Transverse colon (tissue), 4 donors: ENCODE data around the gene HAGHL. TPM values are rescaled to one million over a fixed set of nuclear protein-coding genes. Genes with fewer than 3 reads are reported as not detected.

Experiments
- DNase-seq: peaks from one replicate; pipeline ENCODE4 v3.0.0-alpha.2; 2019
- H3K27ac ChIP-seq, 4 donors: fragments of 200-600 bp; sonication (generic); 2 replicates each; pipeline ENCODE4 v1.5.1; 2016 to 2018; ENCODE audit warnings: inconsistent platforms in 4 of 4
- H3K27me3 ChIP-seq: fragments of 200-600 bp; sonication (generic); 2 replicates; pipeline ENCODE4 v1.5.1; 2017; ENCODE audit warnings: inconsistent platforms
- H3K36me3 ChIP-seq, 4 donors: fragments of 200-600 bp; sonication (generic); 2 replicates each; pipeline ENCODE4 v1.5.1; 2017 to 2019; ENCODE audit warnings: inconsistent platforms in 4 of 4
- H3K4me1 ChIP-seq, 4 donors: fragments of 200-600 bp; sonication (generic); 2 replicates each; pipeline ENCODE4 v1.5.1; 2017 to 2020; ENCODE audit warnings: inconsistent platforms in 4 of 4
- H3K4me3 ChIP-seq, 4 donors: fragments of 200-600 bp; sonication (generic); 1 replicate in 1 of 4; 2 replicates in 3 of 4; pipeline versions ENCODE4 v1.5.1 to v1.6.1; 2017 to 2019; ENCODE audit warnings: inconsistent platforms in 4 of 4
- H3K9me3 ChIP-seq, 2 donors: fragments of 200-600 bp; sonication (generic); 2 replicates each; pipeline ENCODE4 v1.5.1; 2017 to 2019; ENCODE audit warnings: inconsistent platforms in 2 of 2
- EP300 ChIP-seq: sonication (generic); formaldehyde crosslinking; IDR thresholded peaks from one replicate; pipeline ENCODE4 v1.6.1; 2017; ENCODE audit warnings: antibody characterized with exemption, low read depth
- POLR2A ChIP-seq: fragments of 450-650 bp; IDR thresholded peaks from one replicate; pipeline ENCODE4 v1.6.1; 2016; ENCODE audit warnings: antibody characterized with exemption, mild to moderate bottlenecking, moderate library complexity
- POLR2AphosphoS5 ChIP-seq, 3 donors: sonication (generic); formaldehyde crosslinking; IDR thresholded peaks; one replicate each; pipeline ENCODE4 v1.6.1; 2016; ENCODE audit warnings: antibody characterized with exemption in 3 of 3
- WGBS, 2 donors: methylation state at CpG; one replicate each; pipeline ENCODE4 v1.1.5; 2018; ENCODE audit warnings: low coverage in 1 of 2; 5-methylcytosine and 5-hydroxymethylcytosine counted together
- in situ Hi-C, 4 donors: fragments of 200-750 bp; cut with MboI; loops; one replicate each; pipeline versions ENCODE4 v1.15.0 to v1.15.1; 2017; ENCODE audit warnings: low sequenced_read_pairs in 3 of 4, low pct_ligation_motif_present in 1 of 4, low pct_unique_long_range_greater_than_20kb in 1 of 4
- intact Hi-C: fragments of 100-400 bp; cut with DNase I; formaldehyde crosslinking; loops from one replicate; pipeline ENCODE4 v1.15.1; 2023; ENCODE audit warnings: low total_unique reads
- total RNA-seq, 4 donors: library from RNA; depleted of rRNA; stranded (reverse); fragments of >200 nt; gene quantifications; one replicate each; pipeline ENCODE4 v1.1.0, GENCODE V29; 2016
- TF ChIP-seq, protein P1 (sequence below), 5 experiments: fragments of 200-600 bp in 3 of 5; fragments of 450-650 bp in 2 of 5; sonication (generic) in 3 of 5; IDR thresholded peaks; 1 replicate in 2 of 5; 2 replicates in 3 of 5; pipeline ENCODE4 v1.5.1; 2016 to 2017; ENCODE audit warnings: antibody characterized with exemption in 5 of 5, inconsistent platforms in 3 of 5, mild to moderate bottlenecking in 2 of 5, moderate library complexity in 1 of 5

HAGHL gene
- total RNA-seq, 4 donors from 2014 or later: 1.2 to 12.3 (median 5.5) TPM

DNA sequence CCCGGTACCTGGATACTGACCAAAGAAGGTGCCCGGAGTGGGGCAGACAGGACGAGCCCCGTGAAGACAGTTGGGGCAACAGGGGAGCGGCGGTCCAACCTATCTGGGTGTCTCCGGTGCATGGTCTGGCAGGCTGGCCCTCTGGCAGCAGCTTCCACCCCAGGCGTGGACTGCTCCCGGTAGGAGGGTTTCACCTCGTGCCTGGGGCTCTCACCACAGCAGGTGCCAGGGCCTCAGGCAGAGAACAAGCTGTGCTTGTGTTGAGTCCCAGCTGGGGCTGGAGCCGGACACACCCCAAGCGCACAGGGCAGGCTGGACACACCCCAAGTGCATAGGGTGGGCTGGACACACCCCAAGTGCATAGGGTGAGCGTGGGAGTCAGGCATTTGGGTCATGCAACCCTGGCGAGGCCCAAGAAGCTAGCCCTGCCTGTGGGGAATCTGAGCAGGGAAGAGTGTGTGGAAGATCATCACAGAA lies 19.8 kb upstream of the HAGHL start:
- Histone ChIP-seq H3K4me1 (peaks cover 0 to 9% (median 6%) of the 10 kb centered on the region in 4 donors), H3K36me3 (no peaks in the 10 kb centered on the region), H3K27me3 (peaks cover 98% of the 10 kb centered on the region), H3K9me3 (no peaks in the 10 kb centered on the region), H3K27ac (no peak overlapping the region), H3K4me3 (no peak overlapping the region)
- DNase-seq: no peak
- intact Hi-C loops: loop anchor here (5.0 kb wide), 1 partner anchor 180 kb away; no protein-coding TSS in a partner anchor
- no peak for TF ChIP-seq POLR2A
- TF ChIP-seq EP300: no peak
- TF ChIP-seq, protein P1, sequence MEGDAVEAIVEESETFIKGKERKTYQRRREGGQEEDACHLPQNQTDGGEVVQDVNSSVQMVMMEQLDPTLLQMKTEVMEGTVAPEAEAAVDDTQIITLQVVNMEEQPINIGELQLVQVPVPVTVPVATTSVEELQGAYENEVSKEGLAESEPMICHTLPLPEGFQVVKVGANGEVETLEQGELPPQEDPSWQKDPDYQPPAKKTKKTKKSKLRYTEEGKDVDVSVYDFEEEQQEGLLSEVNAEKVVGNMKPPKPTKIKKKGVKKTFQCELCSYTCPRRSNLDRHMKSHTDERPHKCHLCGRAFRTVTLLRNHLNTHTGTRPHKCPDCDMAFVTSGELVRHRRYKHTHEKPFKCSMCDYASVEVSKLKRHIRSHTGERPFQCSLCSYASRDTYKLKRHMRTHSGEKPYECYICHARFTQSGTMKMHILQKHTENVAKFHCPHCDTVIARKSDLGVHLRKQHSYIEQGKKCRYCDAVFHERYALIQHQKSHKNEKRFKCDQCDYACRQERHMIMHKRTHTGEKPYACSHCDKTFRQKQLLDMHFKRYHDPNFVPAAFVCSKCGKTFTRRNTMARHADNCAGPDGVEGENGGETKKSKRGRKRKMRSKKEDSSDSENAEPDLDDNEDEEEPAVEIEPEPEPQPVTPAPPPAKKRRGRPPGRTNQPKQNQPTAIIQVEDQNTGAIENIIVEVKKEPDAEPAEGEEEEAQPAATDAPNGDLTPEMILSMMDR (IDR thresholded peaks at IDR 0.05): no peak
- no peak for TF ChIP-seq POLR2AphosphoS5 (IDR thresholded peaks at IDR 0.05)
- WGBS, 2 donors: 16% methylated on average over 14 of the region's 14 CpGs; no CpG with 5 or more reads in 1 of the 2 donors
- in situ Hi-C loops: no loop called here

DNA sequence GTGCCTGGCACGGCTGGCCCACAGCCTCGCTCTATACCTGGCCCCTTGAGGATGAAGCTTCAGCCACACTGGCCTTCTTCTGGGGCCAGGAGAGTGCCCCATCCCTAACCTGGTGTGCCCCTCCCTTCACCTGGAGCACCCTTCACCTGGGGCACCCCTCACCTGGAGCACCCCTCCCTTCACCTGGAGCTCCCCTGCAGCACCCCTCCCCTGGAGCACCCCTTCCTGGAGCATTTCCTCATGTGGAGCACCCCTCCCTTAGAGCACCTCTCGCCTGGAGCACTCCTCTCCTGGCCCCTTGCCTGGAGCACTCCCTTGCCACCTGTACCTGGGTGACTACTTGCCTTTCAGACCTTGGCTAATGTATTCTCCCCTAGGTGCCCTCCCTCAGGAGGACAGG lies 18.9 kb upstream of the HAGHL start:
- in situ Hi-C loops (no loop called here), intact Hi-C loops (loop anchor here (5.0 kb wide), 1 partner anchor 179 kb away; no protein-coding TSS in a partner anchor)
- peaks cover 89% of the 10 kb centered on the region for H3K27me3 ChIP-seq
- DNase-seq: no peak
- peaks cover 0 to 9% (median 6%) of the 10 kb centered on the region in 4 donors for H3K4me1 ChIP-seq
- H3K36me3 ChIP-seq: no peaks in the 10 kb centered on the region
- H3K4me3 ChIP-seq: no peak overlapping the region
- no peak overlapping the region for H3K27ac ChIP-seq
- WGBS, 2 donors: 40 to 50% methylated on average over 1 to 3 of the region's 3 CpGs
- no peak for TF ChIP-seq POLR2AphosphoS5 (IDR thresholded peaks at IDR 0.05)
- TF ChIP-seq, protein P1 (IDR thresholded peaks at IDR 0.05): no peak
- TF ChIP-seq POLR2A: no peak
- H3K9me3 ChIP-seq: no peaks in the 10 kb centered on the region

DNA sequence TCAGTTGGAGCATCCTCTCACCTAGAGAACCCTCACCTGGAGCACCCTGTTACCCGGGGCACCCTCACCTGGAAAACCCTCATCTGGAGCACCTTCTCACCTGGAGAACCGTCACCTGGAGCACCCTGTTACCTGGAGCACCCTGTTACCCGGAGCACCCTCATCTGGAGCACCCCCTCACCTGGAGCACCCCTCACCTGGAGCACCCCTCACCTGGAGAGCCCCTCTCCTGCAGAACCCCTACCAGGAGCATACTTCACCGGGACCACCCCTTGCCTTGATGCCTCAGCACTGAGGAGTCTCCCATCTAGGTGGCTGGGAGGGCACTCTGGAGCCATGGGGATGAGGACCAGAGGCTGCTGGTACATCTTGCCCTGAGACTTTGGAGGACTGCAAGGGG lies 17.9 kb upstream of the HAGHL start:
- intact Hi-C loops (loop anchor here (5.0 kb wide), 1 partner anchor 178 kb away; no protein-coding TSS in a partner anchor), in situ Hi-C loops (no loop called here)
- 60 to 85% methylated on average over 1 to 3 of the region's 4 CpGs for WGBS, 2 donors

More for the DNA sequence above, 17.9 kb upstream of the HAGHL start:
- H3K4me3 ChIP-seq: no peak overlapping the region
- peaks cover 86% of the 10 kb centered on the region for H3K27me3 ChIP-seq
- DNase-seq: no peak
- no peak overlapping the region for H3K27ac ChIP-seq
- TF ChIP-seq POLR2A (no peak), EP300 (no peak), POLR2AphosphoS5 (IDR thresholded peaks at IDR 0.05) (no peak)
- TF ChIP-seq, protein P1 (IDR thresholded peaks at IDR 0.05): no peak
- no peaks in the 10 kb centered on the region for H3K9me3 ChIP-seq
- peaks cover 0 to 9% (median 6%) of the 10 kb centered on the region in 4 donors for H3K4me1 ChIP-seq
- no peaks in the 10 kb centered on the region for H3K36me3 ChIP-seq
